Activated CD8-positive, alpha-beta T cell treated with anti-CD3 and anti-CD28 coated beads, Interleukin-2, amount 10 ng/mL, durations not matched to agents 7 days and 5 days (primary cell): ENCODE data around the gene DAB1. TPM values are rescaled to one million over a fixed set of nuclear protein-coding genes. Genes with fewer than 3 reads are reported as not detected.

Experiments used
- ATAC-seq: fragments of 150-1000 bp; cut with Tn5 transposase; one replicate; pipeline ENCODE4 v1.10.0; 2021; ENCODE audit warnings: moderate library complexity
- CTCF ChIA-PET: fragments of 350-600 bp; sonication (Branson Sonifier 250); formaldehyde crosslinking; loops from one replicate; lab custom pipeline; 2021; ENCODE audit warnings: antibody characterized with exemption; lab: Charles Lee
- POLR2A ChIA-PET: fragments of 350-600 bp; sonication (Branson Sonifier 250); formaldehyde crosslinking; loops from one replicate; lab custom pipeline; 2021; ENCODE audit warnings: antibody characterized with exemption; lab: Charles Lee
- DNase-seq: peaks from one replicate; pipeline ENCODE4 v3.0.0-alpha.2; 2020
- H3K27ac Mint-ChIP-seq: one replicate; pipeline ENCODE4 v1.8.0; 2021; ENCODE audit warnings: mild to moderate bottlenecking, mixed read lengths
- H3K27me3 Mint-ChIP-seq: one replicate; pipeline ENCODE4 v1.8.0; 2021; ENCODE audit warnings: low read depth, mixed read lengths
- H3K36me3 Mint-ChIP-seq: one replicate; pipeline ENCODE4 v1.8.0; 2021; ENCODE audit warnings: low read depth, mixed read lengths
- H3K4me1 Mint-ChIP-seq: one replicate; pipeline ENCODE4 v1.8.0; 2021; ENCODE audit warnings: low read depth, mixed read lengths
- H3K4me3 Mint-ChIP-seq: one replicate; pipeline ENCODE4 v1.8.0; 2021; ENCODE audit warnings: mild to moderate bottlenecking, mixed read lengths
- H3K9me3 Mint-ChIP-seq: one replicate; pipeline ENCODE4 v1.8.0; 2022; ENCODE audit warnings: mixed read lengths; ENCODE audit not compliant: insufficient read depth
- total RNA-seq, 2 experiments: library from RNA; stranded (reverse); gene quantifications; one replicate each; pipeline ENCODE4 v1.2.3, GENCODE V29; 2021

The DAB1 gene
- total RNA-seq, 2 experiments from 2014 or later = 0.10 to 0.18 TPM

- Mint-ChIP-seq H3K27me3 (no peaks in the 10 kb centered on the region), H3K36me3 (no peaks in the 10 kb centered on the region), H3K27ac (no peak overlapping the region), H3K4me3 (no peak overlapping the region), H3K4me1 (no peaks in the 10 kb centered on the region), H3K9me3 (no peaks in the 10 kb centered on the region)
- ChIA-PET POLR2A (no interaction called here), CTCF (no interaction called here)
- DNase-seq = no peak
- no peak for ATAC-seq
These were observed 359.3 kb downstream of the DAB1 start for GRCh38 chr1:57064379-57065140.

GRCh38 chr1:57063406-57064125, 360.3 kb downstream of the DAB1 start:
- Mint-ChIP-seq H3K27me3 (no peaks in the 10 kb centered on the region), H3K9me3 (no peaks in the 10 kb centered on the region), H3K27ac (no peak overlapping the region), H3K36me3 (no peaks in the 10 kb centered on the region), H3K4me3 (no peak overlapping the region), H3K4me1 (peaks cover 2% of the 10 kb centered on the region)
- CTCF ChIA-PET = interaction anchor here (0.6 kb wide), 1 partner anchor 81 kb away, joined by 5 read pairs; no protein-coding TSS in a partner anchor
- DNase-seq (no peak), ATAC-seq (no peak)
- POLR2A ChIA-PET = no interaction called here

DNA sequence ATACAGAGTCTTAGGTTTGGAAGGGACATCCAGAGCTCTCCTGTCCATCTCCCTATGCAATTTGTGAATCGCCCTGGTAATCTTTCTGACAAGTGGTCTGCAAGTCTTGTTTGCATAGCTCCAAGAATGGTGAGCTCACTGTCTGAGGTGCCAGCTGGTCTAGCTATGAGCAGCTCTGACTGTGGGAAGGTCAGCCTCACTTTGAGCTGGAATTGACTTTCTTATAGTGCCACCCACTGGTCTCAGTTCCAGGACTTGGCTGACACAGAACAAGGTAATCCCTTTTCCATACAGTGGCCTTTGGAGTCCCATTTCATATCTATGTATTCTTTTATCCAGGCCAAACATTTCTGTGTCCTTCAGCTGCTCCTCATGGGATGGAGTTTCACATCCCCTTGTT, 362.5 kb downstream of the DAB1 start:
- CTCF ChIA-PET = no interaction called here

GRCh38 chr1:57060451-57060850, 363.4 kb downstream of the DAB1 start:
- Mint-ChIP-seq H3K4me1 (peaks cover 2% of the 10 kb centered on the region), H3K27ac (no peak overlapping the region), H3K36me3 (no peaks in the 10 kb centered on the region), H3K9me3 (no peaks in the 10 kb centered on the region), H3K4me3 (no peak overlapping the region), H3K27me3 (no peaks in the 10 kb centered on the region)
- ChIA-PET POLR2A (no interaction called here), CTCF (no interaction called here)
- ATAC-seq (no peak), DNase-seq (no peak)

More for the DNA sequence above, 362.5 kb downstream of the DAB1 start:
- Mint-ChIP-seq H3K27ac (no peak overlapping the region), H3K36me3 (no peaks in the 10 kb centered on the region), H3K27me3 (no peaks in the 10 kb centered on the region), H3K4me3 (no peak overlapping the region), H3K9me3 (no peaks in the 10 kb centered on the region), H3K4me1 (peaks cover 2% of the 10 kb centered on the region)
- ATAC-seq (no peak), DNase-seq (no peak)
- POLR2A ChIA-PET = no interaction called here

- H3K27ac Mint-ChIP-seq = no peak overlapping the region
- CTCF ChIA-PET = no interaction called here
- no peaks in the 10 kb centered on the region for H3K9me3 Mint-ChIP-seq
- H3K4me3 Mint-ChIP-seq = no peak overlapping the region
- no peaks in the 10 kb centered on the region for H3K36me3 Mint-ChIP-seq
- POLR2A ChIA-PET = no interaction called here
- DNase-seq = no peak
- peaks cover 2% of the 10 kb centered on the region for H3K4me1 Mint-ChIP-seq
- ATAC-seq = no peak
- H3K27me3 Mint-ChIP-seq = no peaks in the 10 kb centered on the region
These were observed 365.0 kb downstream of the DAB1 start for GRCh38 chr1:57058652-57059501.

- Mint-ChIP-seq H3K4me1 (no peaks in the 10 kb centered on the region), H3K9me3 (no peaks in the 10 kb centered on the region), H3K4me3 (no peak overlapping the region), H3K27me3 (no peaks in the 10 kb centered on the region), H3K27ac (no peak overlapping the region), H3K36me3 (no peaks in the 10 kb centered on the region)
- ChIA-PET CTCF (no interaction called here), POLR2A (no interaction called here)
- ATAC-seq (no peak), DNase-seq (no peak)
These were observed 375.0 kb downstream of the DAB1 start for GRCh38 chr1:57048856-57049255.

DNA sequence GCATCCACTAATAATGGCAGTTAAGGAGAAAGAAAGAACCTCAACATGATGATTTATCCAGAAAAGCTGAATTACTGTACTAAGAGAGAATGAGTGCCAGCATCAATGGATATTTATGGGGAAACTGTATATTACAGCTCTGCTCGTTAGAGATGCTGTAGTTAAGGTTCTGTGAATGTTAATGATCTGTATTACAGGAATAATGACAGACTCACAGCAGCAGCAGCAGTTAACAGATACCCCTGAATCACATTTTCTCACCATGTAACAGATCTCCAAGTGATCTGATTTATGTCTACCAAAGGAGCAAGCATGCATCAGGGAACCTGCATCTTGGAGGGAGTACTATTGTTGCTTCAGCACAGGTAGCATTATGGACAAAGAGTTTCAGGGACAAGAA, 377.4 kb downstream of the DAB1 start:
- CTCF ChIA-PET = no interaction called here
- H3K27ac Mint-ChIP-seq = no peak overlapping the region
- ATAC-seq = no peak
- no peak overlapping the region for H3K4me3 Mint-ChIP-seq
- POLR2A ChIA-PET = no interaction called here
- DNase-seq = no peak
- no peaks in the 10 kb centered on the region for H3K4me1 Mint-ChIP-seq
- no peaks in the 10 kb centered on the region for H3K9me3 Mint-ChIP-seq
- no peaks in the 10 kb centered on the region for H3K27me3 Mint-ChIP-seq
- no peaks in the 10 kb centered on the region for H3K36me3 Mint-ChIP-seq

DNA sequence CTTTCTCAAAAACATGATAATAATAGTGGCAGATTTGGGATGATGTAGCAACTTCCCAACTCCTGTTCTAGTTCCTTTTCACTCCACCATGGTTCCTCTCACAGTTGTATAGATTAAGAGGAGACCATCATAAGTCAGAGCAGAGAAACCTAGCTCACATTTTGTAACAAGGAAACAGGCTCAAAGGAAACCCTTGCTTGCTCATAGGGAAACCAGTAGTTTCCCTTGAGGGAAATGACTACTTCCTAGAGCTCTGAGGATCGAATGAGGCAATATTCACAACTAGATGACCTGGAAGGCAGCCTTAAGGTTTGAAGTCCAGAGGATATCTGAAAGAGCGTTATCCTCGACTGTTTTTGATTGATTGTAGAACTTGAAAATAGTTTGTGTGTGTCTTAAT, 382.0 kb downstream of the DAB1 start:
- ChIA-PET POLR2A (no interaction called here), CTCF (no interaction called here)
- H3K36me3 Mint-ChIP-seq = no peaks in the 10 kb centered on the region

DNA sequence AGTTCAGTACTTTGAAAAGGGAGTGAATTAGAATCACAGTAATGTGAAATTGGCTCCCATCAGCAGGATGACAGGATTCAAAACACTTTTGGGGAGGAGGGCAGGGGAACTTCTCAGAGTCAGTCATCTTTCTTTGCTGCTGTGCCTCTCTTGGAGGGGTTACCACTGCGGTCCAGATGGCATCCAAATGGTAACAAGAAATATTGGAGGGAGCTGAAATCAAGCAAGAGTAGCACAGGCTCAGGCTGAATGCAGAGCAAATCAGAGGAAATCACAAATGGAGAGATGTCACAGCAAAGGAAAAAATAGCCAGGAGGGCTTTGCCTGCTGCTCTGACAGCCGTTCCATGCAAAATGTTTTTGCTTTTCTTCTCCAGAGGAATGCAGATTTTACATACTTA, 383.0 kb downstream of the DAB1 start:
- Mint-ChIP-seq H3K27me3 (no peaks in the 10 kb centered on the region), H3K4me1 (no peaks in the 10 kb centered on the region), H3K9me3 (no peaks in the 10 kb centered on the region), H3K36me3 (no peaks in the 10 kb centered on the region), H3K4me3 (no peak overlapping the region), H3K27ac (no peak overlapping the region)
- CTCF ChIA-PET = no interaction called here
- ATAC-seq = no peak
- no peak for DNase-seq
- POLR2A ChIA-PET = no interaction called here

More for the DNA sequence above, 382.0 kb downstream of the DAB1 start:
- no peak overlapping the region for H3K27ac Mint-ChIP-seq
- H3K4me3 Mint-ChIP-seq = no peak overlapping the region
- H3K4me1 Mint-ChIP-seq = no peaks in the 10 kb centered on the region
- DNase-seq = no peak
- H3K9me3 Mint-ChIP-seq = no peaks in the 10 kb centered on the region
- no peaks in the 10 kb centered on the region for H3K27me3 Mint-ChIP-seq
- no peak for ATAC-seq

DNA sequence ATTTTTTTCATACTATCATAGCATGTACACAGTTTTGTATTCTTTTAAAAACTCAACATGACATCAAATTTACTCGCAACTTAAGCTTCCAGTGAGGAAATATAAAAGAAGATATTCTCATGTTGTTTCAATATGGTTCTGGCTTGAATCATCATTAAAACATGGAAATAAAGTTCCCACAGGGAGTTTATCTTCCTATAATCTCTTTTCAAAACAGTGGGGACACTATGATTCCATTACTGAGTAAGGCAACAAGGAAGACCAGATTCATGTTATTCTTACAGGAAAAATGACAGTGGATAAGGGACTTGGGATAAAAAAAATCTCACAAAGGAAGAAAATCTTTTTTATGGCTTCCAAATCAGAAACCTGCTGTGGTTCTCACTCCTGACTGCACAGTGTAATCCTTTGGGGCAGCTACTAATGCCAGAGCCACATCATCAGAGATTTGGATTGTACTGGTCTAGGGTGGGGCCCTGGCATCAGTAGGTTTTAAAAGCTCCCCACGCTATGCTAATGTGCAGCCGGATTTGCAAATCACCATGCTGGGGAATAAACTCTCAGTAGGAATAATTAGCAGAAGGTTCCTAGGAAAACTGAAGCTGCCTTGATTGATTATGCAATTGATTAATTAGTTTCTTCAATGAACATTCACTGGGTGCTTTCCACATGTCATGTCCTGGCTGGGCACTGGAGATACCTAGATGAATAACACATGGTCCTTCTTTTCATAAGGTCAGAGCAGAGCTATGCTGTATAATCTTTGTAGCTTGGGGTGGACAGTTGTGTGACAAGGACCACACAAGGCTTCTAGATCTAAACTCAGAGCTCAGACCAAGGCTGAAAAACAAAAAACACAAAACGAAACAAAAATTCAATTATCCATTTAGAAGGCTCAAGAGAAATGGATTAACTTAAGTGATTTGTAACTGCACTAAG, 386.9 kb downstream of the DAB1 start:
- no peak overlapping the region for H3K27ac Mint-ChIP-seq

GRCh38 chr1:57034713-57035112, 389.1 kb downstream of the DAB1 start:
- H3K4me3 Mint-ChIP-seq = no peak overlapping the region
- no peak for DNase-seq
- no peaks in the 10 kb centered on the region for H3K36me3 Mint-ChIP-seq
- CTCF ChIA-PET = no interaction called here
- H3K27me3 Mint-ChIP-seq = no peaks in the 10 kb centered on the region
- POLR2A ChIA-PET = no interaction called here
- H3K4me1 Mint-ChIP-seq = no peaks in the 10 kb centered on the region
- no peak overlapping the region for H3K27ac Mint-ChIP-seq
- no peaks in the 10 kb centered on the region for H3K9me3 Mint-ChIP-seq
- no peak for ATAC-seq

More for the DNA sequence above, 386.9 kb downstream of the DAB1 start:
- no peaks in the 10 kb centered on the region for H3K9me3 Mint-ChIP-seq
- no peak for ATAC-seq
- H3K4me1 Mint-ChIP-seq = no peaks in the 10 kb centered on the region
- ChIA-PET POLR2A (no interaction called here), CTCF (no interaction called here)
- DNase-seq = no peak
- no peaks in the 10 kb centered on the region for H3K27me3 Mint-ChIP-seq
- no peaks in the 10 kb centered on the region for H3K36me3 Mint-ChIP-seq
- H3K4me3 Mint-ChIP-seq = no peak overlapping the region
